Prostate gland (tissue), 2 donors: ENCODE results near the gene ENOX1.

Experiments used
- CTCF ChIP-seq, 4 experiments: fragments of 200-600 bp in 2 of 4; fragments of 450-650 bp in 2 of 4; sonication (generic) in 2 of 4; IDR thresholded peaks; 1 replicate in 3 of 4; 2 replicates in 1 of 4; pipeline ENCODE4 v1.5.1; 2016 to 2019; ENCODE audit warnings: antibody characterized with exemption in 4 of 4, mild to moderate bottlenecking in 2 of 4, moderate library complexity in 2 of 4
- POLR2A ChIP-seq: fragments of 450-650 bp; IDR thresholded peaks from one replicate; pipeline ENCODE4 v1.6.1; 2016; ENCODE audit warnings: antibody characterized with exemption, mild to moderate bottlenecking
- POLR2AphosphoS5 ChIP-seq: sonication (generic); formaldehyde crosslinking; IDR thresholded peaks from one replicate; pipeline ENCODE4 v1.6.1; 2017; ENCODE audit warnings: antibody characterized with exemption

GRCh38 chr13:43669101-43669500 lies 117.7 kb downstream of the ENOX1 start:
- TF ChIP-seq POLR2AphosphoS5 (no peak), CTCF (IDR thresholded peaks at IDR 0.05) (no peak), POLR2A (no peak)
